Measurements from ENCODE around the gene SPRY1. TPM values are rescaled to one million over a fixed set of nuclear protein-coding genes. Genes with fewer than 3 reads are reported as not detected.

Gene SPRY1
- total RNA-seq, 1 donor from 2014 or later: 54.2 TPM

GRCh38 chr4:123444290-123444731 lies 47.7 kb downstream of the SPRY1 start:
- H3K4me3 Mint-ChIP-seq (ENCODE audit: unreplicated experiment): no peak overlapping the region
- no peaks in the 10 kb centered on the region for H3K27me3 Mint-ChIP-seq (ENCODE audit: low read depth)
- no peaks in the 10 kb centered on the region for H3K9me3 Mint-ChIP-seq (ENCODE audit: low read depth)
- H3K36me3 Mint-ChIP-seq (ENCODE audit: low read depth): no peaks in the 10 kb centered on the region
- H3K27ac Mint-ChIP-seq (ENCODE audit: unreplicated experiment): no peak overlapping the region
- no peak for TF ChIP-seq CTCF (IDR thresholded peaks at IDR 0.05)
- DNase-seq (ENCODE audit: low spot score): no peak
- peaks cover 16% of the 10 kb centered on the region for H3K4me1 Mint-ChIP-seq (ENCODE audit: low read depth)

- no peak for DNase-seq (ENCODE audit: low spot score)
Observed at GRCh38 chr4:123446865-123447474, 50.4 kb downstream of the SPRY1 start.

GRCh38 chr4:123449362-123449761 lies 52.8 kb downstream of the SPRY1 start:
- Mint-ChIP-seq H3K4me3 (ENCODE audit: unreplicated experiment) (no peak overlapping the region), H3K27ac (ENCODE audit: unreplicated experiment) (no peak overlapping the region), H3K9me3 (ENCODE audit: low read depth) (no peaks in the 10 kb centered on the region), H3K4me1 (ENCODE audit: low read depth) (peaks cover 20% of the 10 kb centered on the region), H3K27me3 (ENCODE audit: low read depth) (no peaks in the 10 kb centered on the region), H3K36me3 (ENCODE audit: low read depth) (no peaks in the 10 kb centered on the region)
- DNase-seq (ENCODE audit: low spot score): no peak
- TF ChIP-seq CTCF (IDR thresholded peaks at IDR 0.05): no peak

More at GRCh38 chr4:123446865-123447474, 50.4 kb downstream of the SPRY1 start:
- TF ChIP-seq CTCF (IDR thresholded peaks at IDR 0.05): no peak
- Mint-ChIP-seq H3K9me3 (ENCODE audit: low read depth) (no peaks in the 10 kb centered on the region), H3K27ac (ENCODE audit: unreplicated experiment) (no peak overlapping the region), H3K4me3 (ENCODE audit: unreplicated experiment) (no peak overlapping the region), H3K4me1 (ENCODE audit: low read depth) (peaks cover 25% of the 10 kb centered on the region), H3K27me3 (ENCODE audit: low read depth) (no peaks in the 10 kb centered on the region), H3K36me3 (ENCODE audit: low read depth) (no peaks in the 10 kb centered on the region)

- peaks cover 18% of the 10 kb centered on the region for H3K4me1 Mint-ChIP-seq (ENCODE audit: low read depth)
- H3K27me3 Mint-ChIP-seq (ENCODE audit: low read depth): no peaks in the 10 kb centered on the region
- no peak for DNase-seq (ENCODE audit: low spot score)
- H3K27ac Mint-ChIP-seq (ENCODE audit: unreplicated experiment): no peak overlapping the region
- no peak for TF ChIP-seq CTCF (IDR thresholded peaks at IDR 0.05)
- H3K36me3 Mint-ChIP-seq (ENCODE audit: low read depth): no peaks in the 10 kb centered on the region
- H3K4me3 Mint-ChIP-seq (ENCODE audit: unreplicated experiment): no peak overlapping the region
- H3K9me3 Mint-ChIP-seq (ENCODE audit: low read depth): no peaks in the 10 kb centered on the region
Observed at GRCh38 chr4:123449780-123450179, 53.2 kb downstream of the SPRY1 start.

GRCh38 chr4:123450393-123450792 lies 53.8 kb downstream of the SPRY1 start:
- H3K9me3 Mint-ChIP-seq (ENCODE audit: low read depth): no peaks in the 10 kb centered on the region
- no peak for TF ChIP-seq CTCF (IDR thresholded peaks at IDR 0.05)
- peaks cover 18% of the 10 kb centered on the region for H3K4me1 Mint-ChIP-seq (ENCODE audit: low read depth)
- H3K4me3 Mint-ChIP-seq (ENCODE audit: unreplicated experiment): no peak overlapping the region
- no peaks in the 10 kb centered on the region for H3K27me3 Mint-ChIP-seq (ENCODE audit: low read depth)
- H3K27ac Mint-ChIP-seq (ENCODE audit: unreplicated experiment): no peak overlapping the region
- no peak for DNase-seq (ENCODE audit: low spot score)
- no peaks in the 10 kb centered on the region for H3K36me3 Mint-ChIP-seq (ENCODE audit: low read depth)
